ENCODE data around the gene DPEP3. TPM values are rescaled to one million over a fixed set of nuclear protein-coding genes. Genes with fewer than 3 reads are reported as not detected.

The DPEP3 gene, protein sequence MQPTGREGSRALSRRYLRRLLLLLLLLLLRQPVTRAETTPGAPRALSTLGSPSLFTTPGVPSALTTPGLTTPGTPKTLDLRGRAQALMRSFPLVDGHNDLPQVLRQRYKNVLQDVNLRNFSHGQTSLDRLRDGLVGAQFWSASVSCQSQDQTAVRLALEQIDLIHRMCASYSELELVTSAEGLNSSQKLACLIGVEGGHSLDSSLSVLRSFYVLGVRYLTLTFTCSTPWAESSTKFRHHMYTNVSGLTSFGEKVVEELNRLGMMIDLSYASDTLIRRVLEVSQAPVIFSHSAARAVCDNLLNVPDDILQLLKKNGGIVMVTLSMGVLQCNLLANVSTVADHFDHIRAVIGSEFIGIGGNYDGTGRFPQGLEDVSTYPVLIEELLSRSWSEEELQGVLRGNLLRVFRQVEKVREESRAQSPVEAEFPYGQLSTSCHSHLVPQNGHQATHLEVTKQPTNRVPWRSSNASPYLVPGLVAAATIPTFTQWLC
- total RNA-seq (100 to 1,000 TPM; 127 to 138 TPM), polyA plus RNA-seq (ENCODE audit: insufficient read depth, low read depth, low replicate concordance) (61.0 TPM)
- long read RNA-seq, donor 1, partial matches to known transcripts, result 0 of 3 reads
- long read RNA-seq, donor 1, other reads (novel, unspliced or antisense), result 0 of 3 reads
- long read RNA-seq, donor 2, partial matches to known transcripts, result 0 of 2 reads
- long read RNA-seq, donor 2, other reads (novel, unspliced or antisense), result 0 of 2 reads

DNA sequence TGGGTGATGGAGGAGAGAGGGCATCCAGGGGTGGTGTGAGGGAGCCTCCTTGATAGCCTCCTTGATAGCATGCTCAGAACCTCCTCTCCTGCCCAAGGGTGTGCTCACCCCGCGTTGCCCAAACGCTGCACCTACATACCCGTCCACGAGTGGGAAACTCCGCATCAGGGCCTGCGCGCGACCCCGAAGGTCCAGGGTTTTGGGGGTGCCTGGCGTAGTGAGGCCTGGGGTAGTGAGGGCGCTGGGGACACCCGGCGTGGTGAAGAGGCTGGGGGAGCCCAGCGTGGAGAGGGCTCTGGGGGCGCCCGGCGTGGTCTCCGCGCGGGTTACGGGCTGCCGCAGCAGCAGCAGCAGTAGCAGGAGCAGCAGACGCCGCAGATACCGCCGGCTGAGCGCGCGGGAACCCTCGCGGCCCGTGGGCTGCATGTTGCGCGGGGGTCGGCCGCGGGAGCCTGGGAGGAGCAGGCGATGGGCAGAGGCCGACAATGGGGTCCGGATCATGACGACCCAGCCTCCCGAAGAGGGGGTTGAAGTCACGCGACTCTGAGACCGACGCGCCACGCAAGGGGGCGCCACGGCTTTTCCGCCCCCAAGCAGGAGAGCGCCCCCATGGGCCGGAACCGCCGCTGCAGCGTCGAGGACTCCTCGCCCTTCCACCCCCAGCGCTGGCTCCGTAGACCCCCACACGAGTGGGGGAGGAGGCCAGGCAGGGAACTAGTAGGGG is at the start of gene DPEP3:
TSS of gene DPEP3 (minus strand) at position 545 of the 724 bp plus-strand sequence. CDS start at position 426, 119 bp downstream.
- H3K36me3 ChIP-seq (ENCODE audit: low read depth, missing control alignments), result no peaks in the 10 kb centered on the region
- 40 to 91% methylated on average over 11 to 61 of the region's 62 CpGs for WGBS, 2 donors
- peak within 1 kb of the TSS; percentile 37 to 43 for H3K4me3 ChIP-seq
- DNase-seq, result peak; percentile 33
- no peaks in the 10 kb centered on the region for H3K4me1 ChIP-seq
- H3K27me3 ChIP-seq, result no peaks in the 10 kb centered on the region
- no peak for TF ChIP-seq POLR2A (IDR thresholded peaks at IDR 0.05)
- TF ChIP-seq, protein P1, sequence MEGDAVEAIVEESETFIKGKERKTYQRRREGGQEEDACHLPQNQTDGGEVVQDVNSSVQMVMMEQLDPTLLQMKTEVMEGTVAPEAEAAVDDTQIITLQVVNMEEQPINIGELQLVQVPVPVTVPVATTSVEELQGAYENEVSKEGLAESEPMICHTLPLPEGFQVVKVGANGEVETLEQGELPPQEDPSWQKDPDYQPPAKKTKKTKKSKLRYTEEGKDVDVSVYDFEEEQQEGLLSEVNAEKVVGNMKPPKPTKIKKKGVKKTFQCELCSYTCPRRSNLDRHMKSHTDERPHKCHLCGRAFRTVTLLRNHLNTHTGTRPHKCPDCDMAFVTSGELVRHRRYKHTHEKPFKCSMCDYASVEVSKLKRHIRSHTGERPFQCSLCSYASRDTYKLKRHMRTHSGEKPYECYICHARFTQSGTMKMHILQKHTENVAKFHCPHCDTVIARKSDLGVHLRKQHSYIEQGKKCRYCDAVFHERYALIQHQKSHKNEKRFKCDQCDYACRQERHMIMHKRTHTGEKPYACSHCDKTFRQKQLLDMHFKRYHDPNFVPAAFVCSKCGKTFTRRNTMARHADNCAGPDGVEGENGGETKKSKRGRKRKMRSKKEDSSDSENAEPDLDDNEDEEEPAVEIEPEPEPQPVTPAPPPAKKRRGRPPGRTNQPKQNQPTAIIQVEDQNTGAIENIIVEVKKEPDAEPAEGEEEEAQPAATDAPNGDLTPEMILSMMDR (IDR thresholded peaks at IDR 0.05), result peak in 2 of 3 experiments; percentile 28 to 36
- H3K9me3 ChIP-seq, result no peaks in the 10 kb centered on the region
- intact Hi-C loops (cut with DNase I; ENCODE audit: low total_unique reads), result no loop called here
- no peak within 1 kb of the TSS for H3K27ac ChIP-seq

DNA sequence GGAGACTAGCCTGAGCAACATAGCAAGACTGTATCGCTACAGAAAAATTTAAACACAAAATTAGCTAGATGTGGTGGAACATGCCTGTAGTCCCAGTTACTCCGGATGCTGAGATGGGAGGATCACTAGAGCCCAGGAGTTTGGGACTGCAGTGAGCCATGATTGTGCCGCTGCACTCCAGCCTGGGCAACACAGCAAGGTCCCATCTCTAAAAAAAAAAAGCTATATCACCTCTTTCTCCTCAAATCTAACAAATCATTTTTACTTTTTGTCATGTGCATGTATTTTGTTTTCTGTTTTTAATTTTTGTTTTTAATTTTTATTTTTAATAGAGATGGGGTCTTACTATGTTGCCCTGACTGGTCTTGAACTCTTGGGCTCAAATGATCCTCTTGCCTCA is 48.7 kb upstream of the DPEP3 start:
- Histone ChIP-seq H3K27me3 (no peaks in the 10 kb centered on the region), H3K4me1 (peaks cover under 1% of the 10 kb centered on the region), H3K9me3 (no peaks in the 10 kb centered on the region), H3K4me3 (no peak overlapping the region), H3K27ac (no peak overlapping the region), H3K36me3 (ENCODE audit: low read depth, missing control alignments) (no peaks in the 10 kb centered on the region)
- TF ChIP-seq, protein P1 (IDR thresholded peaks at IDR 0.05), result no peak
- no peak for TF ChIP-seq POLR2A (IDR thresholded peaks at IDR 0.05)
- DNase-seq, result no peak
- intact Hi-C loops (cut with DNase I; ENCODE audit: low total_unique reads), result no loop called here
- WGBS, 2 donors, result 90 to 96% methylated on average over 3 of the region's 3 CpGs

DNA sequence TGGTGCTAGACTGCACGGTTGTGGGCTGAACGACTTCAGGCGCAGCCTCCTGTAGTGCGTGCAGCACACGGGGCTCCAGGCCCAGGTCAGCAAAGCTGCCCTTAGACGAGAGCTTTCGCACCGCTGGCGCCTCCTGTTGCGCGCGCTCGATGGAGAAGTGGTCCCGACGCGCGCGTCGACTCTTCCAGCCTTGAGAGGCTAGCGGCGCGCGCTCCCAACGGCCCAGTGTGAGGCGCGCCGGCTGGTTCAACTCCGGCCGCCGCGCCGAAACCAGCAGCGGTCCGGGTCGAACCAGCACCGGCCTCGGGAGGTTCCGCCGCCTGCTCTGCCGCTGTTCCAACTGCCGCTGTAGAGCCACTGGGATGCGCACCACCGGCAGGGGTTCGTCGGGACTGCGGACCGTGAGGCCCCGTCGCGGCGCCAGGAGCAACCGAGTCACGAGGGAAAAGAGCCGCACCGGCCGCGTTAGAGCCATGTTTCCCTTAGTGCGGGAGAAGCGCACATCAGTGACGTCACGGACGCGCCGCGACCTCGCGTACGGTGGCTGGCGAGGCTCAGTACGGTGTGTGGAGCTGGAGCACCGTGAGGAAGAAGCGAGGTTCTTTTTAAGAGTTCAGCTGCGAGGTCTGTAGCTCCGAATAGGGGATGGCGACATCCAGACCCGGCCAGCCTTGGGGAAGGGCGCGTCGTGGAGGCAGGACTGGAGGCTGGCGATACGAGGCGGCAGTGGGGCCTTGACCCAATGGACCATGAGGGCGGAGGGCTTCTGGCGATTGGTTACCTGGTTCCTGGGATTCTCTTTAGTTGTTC is 42.6 kb upstream of the DPEP3 start, which contains the start of the genes DDX28 and DUS2:
TSS of gene DDX28 (minus strand) at position 505 of the 810 bp plus-strand sequence. CDS start at position 475, 30 bp downstream.
TSS of gene DUS2 (plus strand) at position 557 of the 810 bp plus-strand sequence. CDS start 14,740 bp downstream, outside the sequence.
- 0 to 1% methylated on average over 57 to 59 of the region's 84 CpGs for WGBS, 2 donors
- TF ChIP-seq, protein P1 (IDR thresholded peaks at IDR 0.05), result peak in 2 of 3 experiments; percentile 20 to 40
- TF ChIP-seq POLR2A (IDR thresholded peaks at IDR 0.05), result no peak
- no peaks in the 10 kb centered on the region for H3K9me3 ChIP-seq
- H3K27me3 ChIP-seq, result no peaks in the 10 kb centered on the region
- H3K36me3 ChIP-seq (ENCODE audit: low read depth, missing control alignments), result no peaks in the 10 kb centered on the region
- peak; percentile 96 for DNase-seq
- peak within 1 kb of the TSS; percentile 86 to 92 for H3K4me3 ChIP-seq
- H3K27ac ChIP-seq, result peak within 1 kb of the TSS; percentile 82 to 85
- peaks cover 16% of the 10 kb centered on the region for H3K4me1 ChIP-seq
- intact Hi-C loops (cut with DNase I; ENCODE audit: low total_unique reads), result no loop called here

DNA sequence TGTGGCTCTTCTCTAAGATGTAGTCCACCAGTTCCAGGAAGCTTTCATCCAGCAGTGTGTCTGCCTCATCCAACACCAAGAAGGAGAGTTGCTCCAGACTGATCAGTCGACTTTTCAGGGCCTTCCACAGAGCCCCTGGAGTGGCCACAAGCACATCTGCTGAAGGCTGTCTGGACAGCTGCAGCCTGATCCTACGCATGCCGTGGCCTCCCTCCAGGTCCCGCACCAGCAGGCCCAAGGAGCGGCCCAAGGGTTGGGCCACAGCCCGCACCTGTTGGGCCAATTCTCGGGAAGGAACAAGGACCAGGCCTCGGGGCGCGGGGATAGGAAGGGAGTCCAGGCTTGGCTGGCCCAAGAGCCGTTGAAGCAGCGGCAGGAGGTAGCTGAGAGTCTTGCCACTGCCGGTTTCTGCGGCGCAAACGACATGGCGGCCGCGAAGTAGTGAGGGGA is 42.0 kb upstream of the DPEP3 start:
- H3K4me3 ChIP-seq, result peak overlapping the region; percentile 86 to 92
- DNase-seq, result peak; percentile 17
- H3K4me1 ChIP-seq, result peaks cover 16% of the 10 kb centered on the region
- no peaks in the 10 kb centered on the region for H3K36me3 ChIP-seq (ENCODE audit: low read depth, missing control alignments)
- 2 to 7% methylated on average over 13 to 19 of the region's 19 CpGs for WGBS, 2 donors
- no peak for TF ChIP-seq POLR2A (IDR thresholded peaks at IDR 0.05)
- TF ChIP-seq, protein P1 (IDR thresholded peaks at IDR 0.05), result no peak
- peak overlapping the region; percentile 82 to 85 for H3K27ac ChIP-seq
- H3K27me3 ChIP-seq, result no peaks in the 10 kb centered on the region
- intact Hi-C loops (cut with DNase I; ENCODE audit: low total_unique reads), result no loop called here
- no peaks in the 10 kb centered on the region for H3K9me3 ChIP-seq
